C4-2B (cell line): ENCODE results near the gene ABHD12B.

ENCODE experiments used
- H3K27ac ChIP-seq: fragments of 450-650 bp; 2 replicates; pipeline ENCODE4 v1.5.1; 2017
- ZFX ChIP-seq: fragments of 450-650 bp; IDR thresholded peaks from 2 replicates; pipeline ENCODE4 v1.6.1; 2017
- TF ChIP-seq, protein P1 (sequence below): fragments of 450-650 bp; conservative IDR thresholded peaks from 2 replicates; pipeline ENCODE4 v1.5.1; 2017; ENCODE audit warnings: mild to moderate bottlenecking

Gene ABHD12B

DNA sequence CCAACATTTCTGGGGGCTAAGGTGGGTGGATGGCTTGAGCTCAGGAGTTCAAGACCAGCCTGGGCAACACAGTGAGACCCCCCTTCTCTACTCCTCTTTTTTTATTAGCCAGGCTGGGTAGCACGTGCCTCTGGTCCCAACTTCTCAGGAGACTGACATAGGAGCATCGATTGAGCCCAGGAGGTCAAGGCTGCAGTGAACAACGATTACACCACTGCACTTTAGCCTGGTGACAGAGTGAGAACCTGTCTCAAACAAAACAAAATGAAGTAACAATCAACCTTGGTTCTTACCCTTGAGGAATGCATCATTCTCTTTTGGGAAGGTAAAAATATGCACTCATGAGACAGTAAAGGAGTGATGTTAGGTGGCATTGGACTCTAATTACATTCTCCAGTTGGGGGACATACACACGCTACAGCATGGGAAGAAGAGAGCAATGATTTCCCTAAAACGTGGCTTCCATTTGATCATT is 37.0 kb upstream of the ABHD12B start:
- H3K27ac ChIP-seq = no peak overlapping the region
- TF ChIP-seq, protein P1, sequence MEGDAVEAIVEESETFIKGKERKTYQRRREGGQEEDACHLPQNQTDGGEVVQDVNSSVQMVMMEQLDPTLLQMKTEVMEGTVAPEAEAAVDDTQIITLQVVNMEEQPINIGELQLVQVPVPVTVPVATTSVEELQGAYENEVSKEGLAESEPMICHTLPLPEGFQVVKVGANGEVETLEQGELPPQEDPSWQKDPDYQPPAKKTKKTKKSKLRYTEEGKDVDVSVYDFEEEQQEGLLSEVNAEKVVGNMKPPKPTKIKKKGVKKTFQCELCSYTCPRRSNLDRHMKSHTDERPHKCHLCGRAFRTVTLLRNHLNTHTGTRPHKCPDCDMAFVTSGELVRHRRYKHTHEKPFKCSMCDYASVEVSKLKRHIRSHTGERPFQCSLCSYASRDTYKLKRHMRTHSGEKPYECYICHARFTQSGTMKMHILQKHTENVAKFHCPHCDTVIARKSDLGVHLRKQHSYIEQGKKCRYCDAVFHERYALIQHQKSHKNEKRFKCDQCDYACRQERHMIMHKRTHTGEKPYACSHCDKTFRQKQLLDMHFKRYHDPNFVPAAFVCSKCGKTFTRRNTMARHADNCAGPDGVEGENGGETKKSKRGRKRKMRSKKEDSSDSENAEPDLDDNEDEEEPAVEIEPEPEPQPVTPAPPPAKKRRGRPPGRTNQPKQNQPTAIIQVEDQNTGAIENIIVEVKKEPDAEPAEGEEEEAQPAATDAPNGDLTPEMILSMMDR = no peak
- no peak for TF ChIP-seq ZFX

GRCh38 chr14:50835280-50835679 is 36.6 kb upstream of the ABHD12B start:
- TF ChIP-seq, protein P1 = no peak
- H3K27ac ChIP-seq = no peak overlapping the region

DNA sequence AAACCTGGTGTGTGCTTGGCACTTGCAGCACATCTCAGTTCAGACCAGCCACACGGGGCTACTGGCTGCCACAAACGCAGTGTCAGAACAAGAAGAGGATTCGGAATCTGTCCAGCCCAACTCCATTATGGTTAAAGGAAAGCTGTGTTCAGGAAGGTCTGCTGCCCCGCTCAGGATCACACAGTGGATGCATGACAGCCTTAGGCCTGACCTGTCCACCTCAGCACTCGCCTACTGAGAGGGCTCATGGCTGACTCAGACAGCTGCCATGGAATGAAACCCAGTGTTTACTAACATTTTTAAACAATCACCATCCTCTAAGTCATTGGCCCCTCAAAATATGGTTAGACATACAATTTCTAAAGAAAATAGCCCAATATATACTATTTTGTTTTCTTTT is 35.3 kb upstream of the ABHD12B start:
- no peak overlapping the region for H3K27ac ChIP-seq
- no peak for TF ChIP-seq ZFX
- TF ChIP-seq, protein P1 = no peak

GRCh38 chr14:50837271-50837670 is 34.6 kb upstream of the ABHD12B start:
- TF ChIP-seq, protein P1 = no peak
- no peak for TF ChIP-seq ZFX
- H3K27ac ChIP-seq = no peak overlapping the region

DNA sequence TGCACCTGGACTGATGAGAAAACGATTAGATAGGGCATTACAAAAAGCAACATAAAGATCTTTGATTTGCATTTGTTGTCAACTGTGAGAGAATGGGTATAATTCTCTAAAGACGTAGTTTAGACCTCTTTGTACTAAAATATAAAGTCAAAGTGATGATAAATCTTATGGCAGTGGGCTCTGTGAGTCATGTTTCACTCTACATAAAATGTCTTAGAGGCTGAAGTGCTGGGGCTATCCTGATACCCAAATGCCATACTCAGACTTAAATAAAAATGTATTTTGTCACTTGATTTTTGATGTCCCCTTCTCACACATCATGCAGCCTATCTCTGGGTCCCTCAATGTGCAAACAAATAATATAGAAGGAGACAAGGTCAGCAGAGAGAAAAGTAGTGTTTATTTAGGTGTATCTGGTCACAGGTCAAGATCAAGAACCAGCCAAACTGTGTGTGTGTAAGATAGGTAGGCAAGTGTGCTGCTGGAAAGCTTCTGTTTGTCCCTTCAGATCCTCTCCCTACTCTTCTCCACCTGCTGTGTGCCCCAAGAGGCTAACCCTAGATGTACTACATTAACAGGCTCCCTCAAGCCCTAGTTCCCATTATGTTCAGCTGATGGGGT is 33.9 kb upstream of the ABHD12B start:
- no peak for TF ChIP-seq ZFX
- TF ChIP-seq, protein P1 = no peak
- no peak overlapping the region for H3K27ac ChIP-seq

DNA sequence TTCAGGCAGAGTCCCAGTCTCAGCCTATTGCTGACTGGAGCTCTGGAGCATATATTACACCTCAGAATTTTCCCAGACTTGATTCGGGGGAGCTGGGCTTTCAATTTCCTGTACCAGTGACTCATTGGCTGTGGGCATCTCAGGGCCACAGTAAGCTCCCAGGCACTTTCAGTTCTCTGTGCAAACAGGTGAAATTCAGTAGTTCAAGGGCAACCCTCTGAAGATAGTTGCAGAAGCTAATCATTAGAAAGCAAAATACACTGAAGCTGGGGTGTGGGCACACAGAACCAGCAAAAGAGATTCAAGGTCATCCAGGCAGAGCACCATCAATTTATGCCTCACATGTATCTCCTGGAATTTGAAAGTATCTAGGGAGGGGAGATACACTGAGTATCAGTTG is 32.8 kb upstream of the ABHD12B start:
- no peak for TF ChIP-seq ZFX
- TF ChIP-seq, protein P1 = no peak
- H3K27ac ChIP-seq = no peak overlapping the region

- H3K27ac ChIP-seq = no peak overlapping the region
- TF ChIP-seq, protein P1 = no peak
- TF ChIP-seq ZFX = no peak
Measured at GRCh38 chr14:50839691-50840090, 32.2 kb upstream of the ABHD12B start.
